Measurements from ENCODE around the gene INO80B.
"Not testable (repeated sequence)": the region's sequence is repeated elsewhere in the genome, so short reads cannot be mapped to it uniquely, and the experiment has no call there.

Gene INO80B

GRCh38 chr2:74454654-74455511 is at the start of gene INO80B:
INO80B (plus strand) TSS chr2:74455087; CDS start chr2:74455117, 30 bp downstream.
- peak; percentile 100 for DNase-seq

GRCh38 chr2:74406035-74406434 is 48.9 kb upstream of the INO80B start:
- DNase-seq = no peak

- no peak for DNase-seq
Measured at GRCh38 chr2:74407682-74408081, 47.2 kb upstream of the INO80B start.

GRCh38 chr2:74413001-74413698 is 41.7 kb upstream of the INO80B start:
- DNase-seq = no peak

- DNase-seq = no peak
Measured at GRCh38 chr2:74414441-74414840, 40.4 kb upstream of the INO80B start.

GRCh38 chr2:74414881-74415761 is 39.8 kb upstream of the INO80B start:
- peak; percentile 84 for DNase-seq

- DNase-seq = no peak
Measured at GRCh38 chr2:74415762-74416395, 39.0 kb upstream of the INO80B start.

- no peak for DNase-seq
Measured at GRCh38 chr2:74416778-74417177, 38.1 kb upstream of the INO80B start.

- DNase-seq = no peak
Measured at GRCh38 chr2:74417197-74417596, 37.7 kb upstream of the INO80B start.

- no peak for DNase-seq
Measured at GRCh38 chr2:74417763-74418162, 37.1 kb upstream of the INO80B start.

- DNase-seq = no peak
Measured at GRCh38 chr2:74418312-74418711, 36.6 kb upstream of the INO80B start.

- DNase-seq = no peak
Measured at GRCh38 chr2:74419345-74419744, 35.5 kb upstream of the INO80B start.

- DNase-seq = no peak
Measured at GRCh38 chr2:74420006-74420405, 34.9 kb upstream of the INO80B start.

- DNase-seq = not testable (repeated sequence)
Measured at GRCh38 chr2:74420443-74421103, 34.3 kb upstream of the INO80B start.

GRCh38 chr2:74421221-74421870 is 33.5 kb upstream of the INO80B start, which contains the start of the genes C2orf81 and WDR54:
C2orf81 (minus strand) TSS chr2:74421619; CDS start chr2:74421560, 59 bp downstream.
WDR54 (plus strand) TSS chr2:74421730; CDS start chr2:74422154, 424 bp downstream.
- peak; percentile 96 for DNase-seq

GRCh38 chr2:74423231-74424095 is 31.4 kb upstream of the INO80B start:
- no peak for DNase-seq

GRCh38 chr2:74424139-74424992 is 30.5 kb upstream of the INO80B start:
- DNase-seq = no peak

- DNase-seq = no peak
Measured at GRCh38 chr2:74424995-74425406, 29.9 kb upstream of the INO80B start.

- DNase-seq = no peak
Measured at GRCh38 chr2:74425523-74425922, 29.4 kb upstream of the INO80B start.

Measured in eye (tissue), 1 donor.